Left renal cortex interstitium (tissue), 4 donors: Measurements from ENCODE around the gene PCDH15. TPM values are rescaled to one million over a fixed set of nuclear protein-coding genes. Genes with fewer than 3 reads are reported as not detected.
"Not testable (repeated sequence)": the region's sequence is repeated elsewhere in the genome, so short reads cannot be mapped to it uniquely, and the experiment has no call there.

Experiments used
- DNase-seq, 4 donors: peaks; one replicate each; pipeline ENCODE4 v3.0.0-alpha.2; 2013; ENCODE audit warnings: low read depth in 4 of 4, low spot score in 2 of 4, missing footprints in 1 of 4
- polyA plus RNA-seq, 4 donors: library from polyadenylated mRNA; unstranded; fragments of 120-200 nt; gene quantifications; one replicate each; pipeline ENCODE4 v1.2.1, GENCODE V29; 2013; ENCODE audit not compliant: insufficient read length in 4 of 4

PCDH15 gene
- polyA plus RNA-seq, 4 donors: 5.9 to 13.4 (median 8.0) TPM

DNA sequence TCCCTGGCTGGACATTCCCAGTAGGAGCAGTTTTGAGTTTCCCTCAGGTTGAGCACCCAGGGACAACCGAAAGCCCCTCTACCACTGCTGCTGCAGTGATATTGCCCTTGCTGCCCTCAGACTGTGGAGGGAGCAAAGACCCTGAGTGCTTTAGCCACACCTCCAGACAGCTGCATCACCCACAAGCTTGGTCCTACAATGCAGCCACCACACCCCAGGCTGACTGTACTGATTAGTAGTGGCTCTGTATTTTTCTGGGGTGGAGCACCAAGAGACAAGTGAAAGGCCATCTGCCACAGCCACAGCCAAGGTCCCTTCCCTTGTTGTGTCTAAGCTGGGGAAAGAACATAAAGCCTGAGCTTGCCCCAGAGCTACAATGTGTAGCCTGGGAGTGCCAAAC lies 789.9 kb downstream of the PCDH15 start:
- no peak for DNase-seq

- DNase-seq: no peak
Observed at GRCh38 chr10:54010337-54010933, 790.6 kb downstream of the PCDH15 start.

- DNase-seq: no peak
Observed at GRCh38 chr10:54009672-54010071, 791.4 kb downstream of the PCDH15 start.

DNA sequence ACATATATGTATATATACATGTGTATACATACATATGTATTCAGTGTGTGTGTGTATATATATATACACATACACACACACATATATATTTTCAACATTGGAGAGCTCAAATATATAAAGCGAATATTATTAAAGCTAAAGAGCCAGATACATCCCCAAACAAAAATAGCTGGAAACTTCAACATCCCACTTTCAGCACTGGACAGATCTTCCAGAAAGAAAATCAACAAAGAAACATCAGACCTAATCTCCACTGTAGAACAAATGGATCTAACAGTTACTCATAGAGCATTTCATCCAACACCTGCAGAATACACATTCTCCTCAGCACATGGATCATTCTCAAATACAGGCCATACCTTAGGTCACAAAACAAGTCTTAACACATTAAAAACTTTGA lies 799.0 kb downstream of the PCDH15 start:
- DNase-seq: no peak

DNA sequence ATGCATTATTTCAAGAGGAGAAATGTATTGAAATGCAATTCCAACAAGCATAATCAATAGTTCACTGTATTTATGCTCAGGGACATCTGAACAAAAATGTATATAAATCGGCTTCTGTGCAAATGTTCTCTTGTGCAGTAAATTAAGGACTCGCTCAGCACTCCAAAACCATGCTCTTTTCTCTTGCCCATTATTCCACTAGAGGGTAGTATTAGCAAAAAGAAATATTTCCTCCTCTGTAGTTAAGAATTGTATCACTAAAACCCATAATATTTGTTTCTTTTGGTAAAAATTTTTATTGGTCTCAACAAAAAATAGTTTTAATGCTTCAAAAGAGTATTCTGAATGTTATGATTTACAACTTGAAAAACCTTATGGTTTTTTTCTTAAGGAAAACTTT lies 803.1 kb downstream of the PCDH15 start:
- DNase-seq: peak in 1 of 4 donors; percentile 9

- DNase-seq: no peak
Observed at GRCh38 chr10:53990799-53991238, 810.2 kb downstream of the PCDH15 start.

GRCh38 chr10:53983431-53983830 lies 817.6 kb downstream of the PCDH15 start:
- DNase-seq: no peak

DNA sequence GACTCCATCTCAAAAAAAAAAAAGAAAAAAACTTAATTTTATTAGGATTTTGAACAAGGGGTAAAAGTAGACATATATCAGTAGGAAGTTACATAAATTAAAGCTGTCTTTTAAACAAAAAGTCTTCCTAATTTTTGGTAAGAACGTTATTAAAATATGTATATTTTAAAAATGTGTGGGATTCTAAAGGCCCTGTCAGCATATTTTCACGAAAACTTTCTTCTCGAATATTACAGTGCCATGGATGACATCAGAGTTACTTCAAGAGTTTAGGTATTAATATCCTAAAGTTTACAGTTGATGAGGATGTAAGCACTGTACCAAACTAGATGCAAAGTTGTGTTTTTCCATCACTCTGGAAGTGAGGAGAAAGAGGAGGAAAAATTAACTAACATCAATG lies 820.8 kb downstream of the PCDH15 start:
- DNase-seq: no peak

DNA sequence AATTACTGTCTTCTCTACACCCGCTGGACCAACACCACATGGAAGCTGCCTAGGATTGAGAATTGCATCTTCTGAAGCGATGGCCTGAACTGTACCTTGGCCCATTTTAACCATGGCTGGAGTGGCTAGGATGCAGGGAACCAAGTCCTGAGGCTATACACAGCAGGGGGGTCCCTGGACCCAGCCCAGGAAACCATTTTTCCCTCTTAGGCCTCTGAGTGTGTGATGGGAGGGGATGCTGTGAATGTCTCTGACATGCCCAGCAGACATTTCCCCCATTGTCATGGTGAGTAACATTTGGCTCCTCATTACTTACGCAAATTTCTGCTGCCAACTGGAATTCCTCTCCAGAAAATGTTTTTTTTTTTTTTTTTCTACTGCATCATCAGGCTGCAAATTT lies 822.7 kb downstream of the PCDH15 start:
- DNase-seq: no peak

DNA sequence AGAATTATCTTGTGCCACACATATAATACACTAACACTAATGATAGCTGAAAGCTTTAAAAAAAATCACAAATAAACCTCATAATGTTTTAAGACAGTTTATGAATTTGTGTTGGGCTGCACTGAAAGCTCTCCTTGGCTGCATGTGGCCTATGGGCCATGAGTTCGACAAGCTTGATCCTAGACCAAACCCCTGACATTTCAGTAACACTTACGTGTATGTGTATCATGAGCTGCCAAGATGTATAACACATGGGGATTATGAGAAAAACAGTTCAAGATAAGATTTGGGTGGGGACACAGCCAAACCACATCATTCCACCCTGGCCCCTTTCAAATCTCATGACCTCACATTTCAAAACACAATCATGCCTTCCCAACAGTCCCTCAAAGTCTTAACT lies 823.8 kb downstream of the PCDH15 start:
- DNase-seq: no peak

DNA sequence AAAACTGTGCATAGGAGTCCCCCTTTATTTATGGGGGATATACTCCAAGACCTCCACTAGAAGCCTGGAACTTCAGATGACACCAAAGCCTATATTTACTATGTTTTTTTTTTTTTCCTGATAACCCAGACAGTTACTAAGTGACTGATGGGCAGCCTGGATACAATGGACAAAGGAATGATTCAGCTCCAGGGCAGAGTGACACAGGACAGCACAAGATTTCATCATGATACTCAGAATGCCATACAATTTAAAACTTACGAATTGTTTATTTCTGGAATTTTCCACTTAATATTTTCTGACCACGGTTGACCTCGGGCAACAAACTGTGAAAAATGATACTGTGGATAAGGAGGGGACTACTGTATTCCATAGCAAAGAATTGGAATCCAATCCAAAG lies 843.6 kb downstream of the PCDH15 start:
- DNase-seq: no peak

DNA sequence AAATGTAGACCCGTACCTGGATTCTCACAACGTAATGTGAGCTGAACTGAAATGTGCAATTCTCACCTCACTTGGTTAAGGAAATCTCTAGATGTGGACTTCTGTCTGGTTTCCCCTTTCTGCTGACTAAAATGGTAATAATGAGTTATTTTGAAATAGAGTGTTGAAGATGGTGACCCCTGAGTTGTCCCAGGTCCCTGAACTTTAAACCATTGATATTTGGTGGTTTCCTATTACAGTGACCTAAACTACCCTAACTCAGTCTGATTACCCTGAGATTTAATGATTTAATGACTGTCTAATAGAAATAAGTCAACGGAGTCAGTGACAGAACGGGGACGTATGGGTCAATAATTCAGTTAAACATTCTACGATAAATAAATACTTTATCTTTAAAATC lies 845.9 kb downstream of the PCDH15 start:
- DNase-seq: no peak

GRCh38 chr10:53952698-53953630 lies 848.1 kb downstream of the PCDH15 start:
- DNase-seq: no peak

DNA sequence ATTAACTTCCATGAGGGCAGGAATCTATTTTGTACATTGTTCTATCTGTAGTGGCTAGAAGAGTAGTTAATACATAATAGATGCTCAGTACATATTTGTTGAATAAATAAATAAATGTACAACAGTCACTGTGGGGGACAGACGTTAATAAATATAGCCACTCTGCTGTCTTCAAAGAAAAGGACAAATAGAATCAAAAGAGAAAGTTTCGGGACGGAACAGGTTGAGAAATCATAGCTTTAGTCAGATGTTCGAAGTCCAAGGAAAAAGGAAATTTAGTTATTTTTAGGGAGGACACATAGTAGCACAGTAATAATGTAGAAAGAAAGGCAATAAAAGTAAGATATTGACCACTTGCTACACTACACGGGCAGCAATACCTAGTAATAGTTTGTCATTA lies 861.4 kb downstream of the PCDH15 start:
- no peak for DNase-seq

- no peak for DNase-seq
Observed at GRCh38 chr10:53930648-53931047, 870.4 kb downstream of the PCDH15 start.

DNA sequence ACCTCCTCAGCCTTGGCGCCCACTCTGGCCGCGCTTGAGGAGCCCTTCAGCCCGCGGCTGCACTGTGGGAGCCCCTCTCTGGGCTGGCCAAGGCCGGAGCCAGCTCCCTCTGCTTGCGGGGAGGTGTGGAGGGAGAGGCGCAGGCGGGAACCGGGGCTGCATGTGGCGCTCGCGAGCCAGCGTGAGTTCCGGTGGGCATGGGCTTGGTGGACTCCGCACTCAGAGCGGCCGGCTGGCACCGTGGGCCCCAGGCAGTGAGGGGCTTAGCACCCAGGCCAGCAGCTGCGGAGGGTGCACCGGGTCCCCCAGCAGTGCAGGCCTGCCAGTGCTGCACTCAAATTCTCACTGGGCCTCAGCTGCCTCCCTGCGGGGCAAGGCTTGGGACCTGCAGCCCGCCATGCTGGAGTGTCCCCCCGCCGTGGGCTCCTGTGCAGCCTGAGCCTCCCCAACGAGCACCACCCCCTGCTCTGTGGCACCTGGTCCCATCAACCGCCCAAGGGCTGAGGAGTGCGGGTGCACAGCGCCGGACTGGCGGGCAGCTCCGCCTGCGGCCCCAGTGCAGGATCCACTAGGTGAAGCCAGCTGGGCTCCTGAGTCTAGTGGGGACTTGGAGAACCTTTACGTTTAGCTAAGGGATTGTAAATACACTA lies 876.9 kb downstream of the PCDH15 start:
- not testable (repeated sequence) for DNase-seq

DNA sequence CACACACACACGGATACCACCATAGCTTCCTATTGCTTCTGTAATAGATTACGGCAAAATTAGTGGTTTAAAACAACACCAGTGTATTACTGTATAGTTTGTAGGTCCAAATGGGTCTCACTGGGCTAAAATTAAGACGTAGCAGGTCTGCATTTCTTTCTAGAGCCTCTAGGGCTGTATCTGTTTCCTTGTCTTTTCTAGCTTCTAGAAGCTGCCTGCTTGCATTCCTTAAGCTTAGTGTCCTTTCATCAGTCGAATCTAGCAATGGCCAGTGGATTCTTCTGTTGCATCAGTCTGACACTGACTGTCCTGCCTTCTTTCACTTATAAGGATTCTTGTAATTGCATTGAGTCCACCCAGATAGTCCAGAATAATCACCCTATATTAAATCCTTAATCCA lies 882.3 kb downstream of the PCDH15 start:
- DNase-seq: no peak

DNA sequence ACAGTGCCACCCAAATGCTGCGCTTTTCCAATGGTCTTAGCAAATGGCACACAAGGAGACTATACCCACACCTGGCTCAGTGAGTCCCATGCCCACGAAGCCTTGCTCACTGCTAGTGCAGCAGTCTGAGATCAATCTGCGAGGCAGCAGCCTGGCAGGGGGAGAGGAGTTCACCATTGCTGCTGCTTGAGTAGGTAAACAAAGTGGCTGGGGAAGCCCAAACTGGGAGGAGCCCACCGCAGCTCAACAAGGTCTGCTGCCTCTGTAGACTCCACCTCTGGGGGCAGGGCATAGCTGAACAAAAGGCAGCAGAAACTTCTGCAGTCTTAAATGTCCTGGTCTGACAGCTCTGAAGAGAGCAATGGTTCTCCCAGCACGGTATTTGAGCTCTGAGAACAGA lies 891.2 kb downstream of the PCDH15 start:
- DNase-seq: no peak

DNA sequence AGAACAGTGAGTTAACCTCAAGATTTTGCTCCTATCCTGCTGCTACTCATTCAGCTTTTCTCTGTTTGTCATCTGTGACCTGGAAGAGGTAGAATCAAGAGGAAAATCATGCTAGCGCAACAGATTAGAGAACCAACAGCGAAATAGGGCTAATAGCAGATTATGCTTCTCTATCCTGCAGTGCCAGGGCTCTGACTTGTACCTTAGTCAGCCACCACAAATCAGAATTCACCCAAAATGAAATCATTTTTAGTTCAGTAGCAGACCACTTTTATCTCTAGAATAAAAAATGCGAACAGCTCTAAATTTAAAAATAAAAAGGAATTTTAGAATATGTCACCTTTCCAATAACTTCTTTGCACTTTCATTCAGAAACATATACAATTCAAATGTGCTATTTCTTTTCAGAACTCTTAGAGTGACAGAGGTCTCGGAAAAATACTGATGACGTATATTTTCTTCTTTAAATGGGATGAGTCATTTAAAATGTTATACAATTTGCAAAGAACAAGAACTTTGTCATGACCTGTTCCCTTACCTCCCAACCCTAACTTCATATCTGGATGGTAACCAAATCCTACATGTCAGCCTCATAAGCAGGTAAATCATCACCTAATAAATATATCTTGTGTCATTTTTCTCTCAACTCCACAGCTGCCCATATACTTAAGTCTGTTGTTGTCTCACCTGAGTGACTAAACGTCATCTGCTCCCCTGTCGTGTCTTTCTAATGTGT lies 896.4 kb downstream of the PCDH15 start:
- no peak for DNase-seq

GRCh38 chr10:53903756-53904155 lies 897.3 kb downstream of the PCDH15 start:
- no peak for DNase-seq
